PFSK-1 (cell line): ENCODE results near the gene TMEM255B.

Source experiments
- POLR2AphosphoS5 ChIP-seq: IDR thresholded peaks from 2 replicates; pipeline ENCODE4 v1.6.1; 2012; ENCODE audit warnings: low read depth, mild to moderate bottlenecking, control low read depth, low read length, moderate library complexity
- SIN3A ChIP-seq: IDR thresholded peaks from 2 replicates; pipeline ENCODE4 v1.6.1; 2012; ENCODE audit warnings: mild to moderate bottlenecking, low read length, moderate library complexity, borderline replicate concordance; ENCODE audit not compliant: insufficient read depth
- TAF1 ChIP-seq: IDR thresholded peaks from 2 replicates; pipeline ENCODE4 v1.6.1; 2012; ENCODE audit warnings: low read length, control low read depth, borderline replicate concordance; ENCODE audit not compliant: insufficient read depth
- TF ChIP-seq, protein P1 (sequence below), 2 experiments: IDR thresholded peaks; 2 replicates each; pipeline versions ENCODE4 v1.6.1 to v1.8.0; 2011 to 2012; ENCODE audit warnings: low read depth in 2 of 2, low read length in 2 of 2, control low read depth in 1 of 2, inconsistent platforms in 1 of 2, mild to moderate bottlenecking in 1 of 2, moderate library complexity in 1 of 2; ENCODE audit not compliant: insufficient read depth in 1 of 2

DNA sequence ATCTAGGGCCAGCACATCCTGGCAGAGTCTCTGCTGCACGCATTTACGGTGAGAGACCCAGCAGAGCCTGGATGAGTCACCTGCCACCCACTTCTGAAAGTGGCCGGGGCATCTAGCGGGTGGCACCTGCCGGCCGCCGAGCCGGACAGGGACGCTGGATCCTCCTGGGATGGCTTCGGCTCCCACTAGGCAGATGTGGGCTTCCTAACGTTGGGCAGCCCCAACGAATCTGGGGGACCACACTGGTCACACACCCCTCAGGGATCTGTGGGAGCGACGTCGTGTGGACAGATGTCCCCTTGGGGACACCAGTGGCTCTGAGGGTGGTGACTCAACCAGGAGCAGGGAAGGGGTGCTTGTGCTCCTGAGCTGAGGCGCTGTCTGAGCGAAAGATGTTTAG, 32.2 kb downstream of the TMEM255B start:
- TF ChIP-seq POLR2AphosphoS5 (no peak), SIN3A (no peak), TAF1 (no peak)
- TF ChIP-seq, protein P1, sequence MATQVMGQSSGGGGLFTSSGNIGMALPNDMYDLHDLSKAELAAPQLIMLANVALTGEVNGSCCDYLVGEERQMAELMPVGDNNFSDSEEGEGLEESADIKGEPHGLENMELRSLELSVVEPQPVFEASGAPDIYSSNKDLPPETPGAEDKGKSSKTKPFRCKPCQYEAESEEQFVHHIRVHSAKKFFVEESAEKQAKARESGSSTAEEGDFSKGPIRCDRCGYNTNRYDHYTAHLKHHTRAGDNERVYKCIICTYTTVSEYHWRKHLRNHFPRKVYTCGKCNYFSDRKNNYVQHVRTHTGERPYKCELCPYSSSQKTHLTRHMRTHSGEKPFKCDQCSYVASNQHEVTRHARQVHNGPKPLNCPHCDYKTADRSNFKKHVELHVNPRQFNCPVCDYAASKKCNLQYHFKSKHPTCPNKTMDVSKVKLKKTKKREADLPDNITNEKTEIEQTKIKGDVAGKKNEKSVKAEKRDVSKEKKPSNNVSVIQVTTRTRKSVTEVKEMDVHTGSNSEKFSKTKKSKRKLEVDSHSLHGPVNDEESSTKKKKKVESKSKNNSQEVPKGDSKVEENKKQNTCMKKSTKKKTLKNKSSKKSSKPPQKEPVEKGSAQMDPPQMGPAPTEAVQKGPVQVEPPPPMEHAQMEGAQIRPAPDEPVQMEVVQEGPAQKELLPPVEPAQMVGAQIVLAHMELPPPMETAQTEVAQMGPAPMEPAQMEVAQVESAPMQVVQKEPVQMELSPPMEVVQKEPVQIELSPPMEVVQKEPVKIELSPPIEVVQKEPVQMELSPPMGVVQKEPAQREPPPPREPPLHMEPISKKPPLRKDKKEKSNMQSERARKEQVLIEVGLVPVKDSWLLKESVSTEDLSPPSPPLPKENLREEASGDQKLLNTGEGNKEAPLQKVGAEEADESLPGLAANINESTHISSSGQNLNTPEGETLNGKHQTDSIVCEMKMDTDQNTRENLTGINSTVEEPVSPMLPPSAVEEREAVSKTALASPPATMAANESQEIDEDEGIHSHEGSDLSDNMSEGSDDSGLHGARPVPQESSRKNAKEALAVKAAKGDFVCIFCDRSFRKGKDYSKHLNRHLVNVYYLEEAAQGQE (IDR thresholded peaks at IDR 0.05; ENCODE audit: insufficient read depth in 1 of 2, low read depth in 2 of 2, low read length in 2 of 2), result no peak
